Small intestine (tissue), 16 donors: ENCODE results near the gene HSFX2. TPM values are rescaled to one million over a fixed set of nuclear protein-coding genes. Genes with fewer than 3 reads are reported as not detected.
A peak's percentile ranks its signal among the peaks of the same experiment; 100 is the strongest.
"Not testable (repeated sequence)": the region's sequence is repeated elsewhere in the genome, so short reads cannot be mapped to it uniquely, and the experiment has no call there.

Experiments
- DNase-seq, 2 donors: peaks; one replicate each; pipeline versions ENCODE4 v3.0.0 to v3.0.0-alpha.2; 2013
- FAIRE-seq: peaks from 2 replicates; lab custom pipeline; 2012; peaks lifted over from hg19 to GRCh38; lab: Jason Lieb, UNC
- H3K27ac ChIP-seq, 3 donors: one replicate each; pipeline ENCODE4 v1.5.1; 2013; ENCODE audit warnings: low read length in 2 of 3, mild to moderate bottlenecking in 2 of 3, control low read depth in 1 of 3, inconsistent platforms in 1 of 3, low read depth in 1 of 3, moderate library complexity in 1 of 3
- H3K27me3 ChIP-seq, 3 donors: one replicate each; pipeline ENCODE4 v1.6.1; 2013; ENCODE audit warnings: low read length in 3 of 3, inconsistent platforms in 1 of 3; ENCODE audit not compliant: control insufficient read depth in 3 of 3, insufficient read depth in 3 of 3
- H3K36me3 ChIP-seq, 3 donors: one replicate each; pipeline ENCODE4 v1.6.1; 2013; ENCODE audit warnings: low read length in 3 of 3, inconsistent platforms in 1 of 3, low read depth in 1 of 3, mild to moderate bottlenecking in 1 of 3, moderate library complexity in 1 of 3; ENCODE audit not compliant: control insufficient read depth in 3 of 3, insufficient read depth in 2 of 3
- H3K4me1 ChIP-seq, 3 donors: one replicate each; pipeline ENCODE4 v1.6.1; 2013; ENCODE audit warnings: low read length in 2 of 3, inconsistent platforms in 1 of 3, low read depth in 1 of 3, mild to moderate bottlenecking in 1 of 3, moderate library complexity in 1 of 3; ENCODE audit not compliant: control insufficient read depth in 3 of 3, insufficient read depth in 2 of 3
- H3K4me3 ChIP-seq, 3 donors: one replicate each; pipeline ENCODE4 v1.5.1; 2013; ENCODE audit warnings: low read length in 3 of 3, control low read depth in 1 of 3, inconsistent platforms in 1 of 3, low read depth in 1 of 3, mild to moderate bottlenecking in 1 of 3, moderate library complexity in 1 of 3
- H3K9me3 ChIP-seq, 2 donors: one replicate each; pipeline ENCODE4 v1.6.1; 2013; ENCODE audit warnings: low read depth in 1 of 2, low read length in 1 of 2; ENCODE audit not compliant: control insufficient read depth in 2 of 2, insufficient read depth in 1 of 2
- WGBS, 3 donors: extraction: QIAGEN DNeasy Blood & Tissue Kit; methylation state at CpG; one replicate each; pipeline ENCODE4 v1.1.7; 2013; 5-methylcytosine and 5-hydroxymethylcytosine counted together
- long read RNA-seq, 10 donors: transcript quantifications; one replicate each; lab custom pipeline, GENCODE V29; 2026
- polyA plus RNA-seq, 4 donors: library from polyadenylated mRNA; stranded (reverse) in 3 of 4; unstranded in 1 of 4; fragments of 200-250 nt in 3 of 4; fragments of 120-200 nt in 1 of 4; gene quantifications; one replicate each; pipeline versions ENCODE4 v1.2.1 to v1.2.3, GENCODE V29; 2013
- donor health status: healthy with polysubstance abuse.
- donor health status: control.
- donor health status: control.
- donor health status: Bipolar disorder and iron deficiency.
- donor health status: healthy.

HSFX2 gene
- 1 to 10 TPM in 1 of 4 donors, under 1 TPM in 2, not detected in 1; 0.21 to 1.6 (median 0.49) TPM for polyA plus RNA-seq
- long read RNA-seq, donor 1, result 0 reads
- long read RNA-seq, donor 2, result 0 reads
- long read RNA-seq, donor 3, result 0 reads
- long read RNA-seq, donor 4, result 0 reads
- long read RNA-seq, donor 5, result 0 reads
- long read RNA-seq, donor 6, result 0 reads
- long read RNA-seq, donor 7, result 0 reads
- long read RNA-seq, donor 8, result 0 reads
- long read RNA-seq, donor 9, result 0 reads
- long read RNA-seq, donor 10, result 0 reads

- H3K27me3 ChIP-seq, FAIRE-seq, DNase-seq, H3K4me1 ChIP-seq, H3K4me3 ChIP-seq, H3K9me3 ChIP-seq, H3K27ac ChIP-seq, H3K36me3 ChIP-seq: not testable (repeated sequence)
- WGBS, 3 donors, result no CpG with 5 or more reads among the region's 17 CpGs
These were observed at the start of gene HSFX2 for GRCh38 chrX:149595214-149595613. Gene HSFX2, minus strand, starts transcription at chrX:149595314. Its CDS starts 614 bp downstream, at chrX:149594700.

- Histone ChIP-seq H3K27me3 (no peaks in the 10 kb centered on the region), H3K4me3 (no peak overlapping the region), H3K36me3 (no peaks in the 10 kb centered on the region), H3K9me3 (no peaks in the 10 kb centered on the region), H3K4me1 (no peaks in the 10 kb centered on the region), H3K27ac (no peak overlapping the region)
- DNase-seq (no peak), FAIRE-seq (no peak)
- WGBS, 3 donors, result 69 to 78% (median 78%) methylated on average over 4 of the region's 4 CpGs
These were observed 48.4 kb upstream of the HSFX2 start for GRCh38 chrX:149643496-149643895.

- Histone ChIP-seq H3K9me3 (no peaks in the 10 kb centered on the region), H3K27me3 (no peaks in the 10 kb centered on the region), H3K4me1 (no peaks in the 10 kb centered on the region), H3K4me3 (no peak overlapping the region), H3K27ac (no peak overlapping the region), H3K36me3 (no peaks in the 10 kb centered on the region)
- FAIRE-seq (no peak), DNase-seq (no peak)
- WGBS, 3 donors, result 55 to 65% (median 62%) methylated on average over 2 of the region's 2 CpGs
These were observed 46.7 kb upstream of the HSFX2 start for GRCh38 chrX:149641835-149642234.

- no peaks in the 10 kb centered on the region for H3K27me3 ChIP-seq
- DNase-seq (no peak), FAIRE-seq (no peak)
- no peaks in the 10 kb centered on the region for H3K9me3 ChIP-seq
- H3K36me3 ChIP-seq, result no peaks in the 10 kb centered on the region
- H3K4me3 ChIP-seq, result no peak overlapping the region
- H3K4me1 ChIP-seq, result no peaks in the 10 kb centered on the region
- H3K27ac ChIP-seq, result no peak overlapping the region
- 40 to 65% (median 60%) methylated on average over 3 of the region's 3 CpGs for WGBS, 3 donors
These were observed 46.3 kb upstream of the HSFX2 start for GRCh38 chrX:149641432-149641831.

GRCh38 chrX:149639568-149639967, 44.5 kb upstream of the HSFX2 start:
- no peak for FAIRE-seq
- H3K4me3 ChIP-seq, result no peak overlapping the region
- H3K27ac ChIP-seq, result no peak overlapping the region
- no peaks in the 10 kb centered on the region for H3K27me3 ChIP-seq
- no peak for DNase-seq
- 54 to 96% (median 77%) methylated on average over 3 of the region's 3 CpGs for WGBS, 3 donors
- H3K36me3 ChIP-seq, result no peaks in the 10 kb centered on the region
- no peaks in the 10 kb centered on the region for H3K4me1 ChIP-seq
- H3K9me3 ChIP-seq, result no peaks in the 10 kb centered on the region

GRCh38 chrX:149638860-149639259, 43.7 kb upstream of the HSFX2 start:
- FAIRE-seq (no peak), DNase-seq (no peak)
- H3K27me3 ChIP-seq, result peaks cover 0 to 2% (median 0%) of the 10 kb centered on the region in 3 donors

GRCh38 chrX:149633511-149633910, 38.4 kb upstream of the HSFX2 start:
- Histone ChIP-seq H3K4me3 (no peak overlapping the region), H3K36me3 (no peaks in the 10 kb centered on the region), H3K9me3 (no peaks in the 10 kb centered on the region), H3K27ac (no peak overlapping the region), H3K27me3 (peaks cover 0 to 2% (median 0%) of the 10 kb centered on the region in 3 donors), H3K4me1 (peaks cover 0 to 15% (median 4%) of the 10 kb centered on the region in 3 donors)
- no peak for FAIRE-seq
- no peak for DNase-seq

More at GRCh38 chrX:149638860-149639259, 43.7 kb upstream of the HSFX2 start:
- H3K27ac ChIP-seq, result no peak overlapping the region
- no peaks in the 10 kb centered on the region for H3K4me1 ChIP-seq
- no peaks in the 10 kb centered on the region for H3K9me3 ChIP-seq
- H3K4me3 ChIP-seq, result no peak overlapping the region
- no peaks in the 10 kb centered on the region for H3K36me3 ChIP-seq

- FAIRE-seq (no peak), DNase-seq (peak; percentile 59 to 84)
- Histone ChIP-seq H3K27ac (peak within 1 kb of the TSS; percentile 31 to 48 (median 39)), H3K36me3 (no peaks in the 10 kb centered on the region), H3K4me1 (peaks cover 0 to 19% (median 4%) of the 10 kb centered on the region in 3 donors), H3K9me3 (no peaks in the 10 kb centered on the region), H3K27me3 (peaks cover 0 to 2% (median 0%) of the 10 kb centered on the region in 3 donors), H3K4me3 (peak within 1 kb of the TSS; percentile 56 to 88 (median 57))
- WGBS, 3 donors, result 0 to 43% (median 17%) methylated on average over 19 to 102 of the region's 102 CpGs
These were observed 36.4 kb upstream of the HSFX2 start, which contains the start of gene TMEM185A for GRCh38 chrX:149631234-149632165. Gene TMEM185A, minus strand, starts transcription at chrX:149631792. Its CDS starts 212 bp downstream, at chrX:149631580.
